ENCODE measurements around the gene CACNA2D2. TPM values are rescaled to one million over a fixed set of nuclear protein-coding genes. Genes with fewer than 3 reads are reported as not detected.

Gene CACNA2D2
- total and polyA plus RNA-seq, 2 of the 4 experiments (the other 2 are of a cell fraction) = 0.15 TPM; not detected in 1

DNA sequence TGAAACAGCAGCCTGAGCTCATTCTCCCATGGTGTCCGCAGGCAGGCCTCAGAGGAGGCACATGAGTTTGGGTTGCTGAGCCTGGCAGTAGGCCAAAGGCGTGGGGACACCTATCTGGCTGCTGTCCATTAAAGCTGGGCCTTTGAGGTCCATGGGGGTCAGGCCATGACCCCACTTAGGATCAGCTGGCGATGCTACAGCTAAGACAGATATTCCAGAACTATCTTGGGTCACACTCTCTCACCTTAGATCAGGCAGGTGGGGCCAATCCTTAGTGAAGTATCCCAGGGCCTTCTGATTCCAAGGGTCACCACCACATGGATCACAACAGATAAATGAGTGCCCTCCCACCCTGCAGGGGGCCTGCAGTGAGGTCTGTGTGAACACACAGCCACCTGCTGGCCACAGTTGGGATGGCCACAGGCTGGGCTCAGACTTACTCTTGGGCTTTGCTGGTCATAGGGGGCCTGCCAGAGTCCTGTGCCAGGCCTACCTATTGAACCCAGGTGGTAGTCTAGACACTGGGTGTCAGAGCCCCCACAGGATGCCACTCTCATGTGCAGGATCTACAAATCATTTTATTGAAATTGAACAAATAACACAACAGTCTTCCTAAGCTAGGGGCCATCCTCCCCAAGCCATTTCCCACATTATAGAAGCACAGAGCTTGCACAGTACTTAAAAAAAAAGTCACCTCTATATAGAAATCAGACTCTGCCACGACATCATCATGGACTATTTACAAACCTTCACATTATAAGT is 178.9 kb downstream of the CACNA2D2 start:
- Histone ChIP-seq H3K79me1 (ENCODE audit: low read depth in 1 of 2, low read length in 2 of 2) (peaks cover 21 to 43% of the 10 kb centered on the region in 2 experiments), H4K91ac (ENCODE audit: insufficient read depth, low read depth, low read length) (no peak overlapping the region), H3K56ac (ENCODE audit: extremely low read depth, insufficient read depth, low read length) (no peak overlapping the region), H4K5ac (ENCODE audit: low read depth, low read length) (no peak overlapping the region), H3K27me3 (ENCODE audit: control insufficient read depth, insufficient read depth, low read length) (no peaks in the 10 kb centered on the region), H2BK5ac (ENCODE audit: low read depth, low read length, poor library complexity, severe bottlenecking) (no peak overlapping the region), H3K18ac (ENCODE audit: low read depth, low read length) (no peak overlapping the region), H3K9ac (ENCODE audit: low read depth, low read length) (no peak overlapping the region), H3K4me2 (ENCODE audit: low read depth, low read length) (no peak overlapping the region), H2BK120ac (ENCODE audit: low read depth, low read length) (no peak overlapping the region), H4K8ac (ENCODE audit: low read depth in 2 of 2, low read length in 2 of 2) (no peak overlapping the region), H2AK9ac (replicated peaks; ENCODE audit: low read depth, low read length, poor library complexity) (peak overlapping the region; percentile 82), H2BK15ac (ENCODE audit: low read depth, low read length) (no peak overlapping the region), H3K27ac (ENCODE audit: insufficient read depth, low read length) (no peak overlapping the region), H3K14ac (replicated peaks; ENCODE audit: low read depth, low read length) (no peak overlapping the region), H3K36me3 (ENCODE audit: control insufficient read depth, insufficient read depth, low read length) (peaks cover 10% of the 10 kb centered on the region), H3K23ac (ENCODE audit: low read depth, low read length) (no peak overlapping the region), H3K9me3 (ENCODE audit: control insufficient read depth, insufficient read depth, low read length) (no peaks in the 10 kb centered on the region), H2AK5ac (ENCODE audit: low read depth, low read length) (no peak overlapping the region), H3K4ac (ENCODE audit: low read depth, low read length) (no peak overlapping the region), H4K20me1 (ENCODE audit: insufficient read depth, low read length) (peaks cover 12% of the 10 kb centered on the region), H2AFZ (replicated peaks; ENCODE audit: low read length, poor library complexity) (peak overlapping the region; percentile 34), H2BK20ac (ENCODE audit: low read depth, low read length) (no peak overlapping the region), H3K4me3 (ENCODE audit: insufficient read depth, low read depth, low read length) (no peak overlapping the region), H3K9me1 (ENCODE audit: insufficient read depth, low read length) (peaks cover 5% of the 10 kb centered on the region), H3K4me1 (ENCODE audit: control insufficient read depth, insufficient read depth, low read length) (peaks cover 24% of the 10 kb centered on the region)
- no TSS peak for BruUV-seq (replicated peaks)
- dilution Hi-C loops (cut with HindIII; ENCODE audit: low sequenced_read_pairs, unreplicated experiment) = no loop called here
- intact Hi-C loops (cut with micrococcal nuclease) = loop anchor here (1.0 to 5.0 kb wide), 3 partner anchors 62 to 130 kb away; no protein-coding TSS in a partner anchor
- CTCF ChIA-PET = interaction anchor here (0.7 to 1.0 kb wide), 3 partner anchors 9 to 26 kb away, joined by 3 to 4 read pairs (median 4); partner anchors contain the start of genes HYAL3 and NAA80
- in situ Hi-C loops (cut with MboI; ENCODE audit: low sequenced_read_pairs) = loop anchor here (25.0 kb wide), 3 partner anchors 1063 to 1838 kb away; partner anchors contain the start of genes ABHD14B, GPR62, MANF and PCBP4
- DNase-seq (peak; percentile 61), ATAC-seq (ENCODE audit: low read depth) (peak; percentile 42)
- 45% methylated on average over 2 of the region's 4 CpGs; no CpG with 5 or more reads in 1 of the 2 experiments for WGBS, 2 experiments (ENCODE audit: extremely low coverage in 2 of 2, insufficient read length in 1 of 2)
- POLR2A ChIA-PET (ENCODE audit: unreplicated experiment) = interaction anchor here (1.0 kb wide), 1 partner anchor 13 kb away, joined by 4 read pairs; no protein-coding TSS in a partner anchor
- TF ChIP-seq RFX5 (IDR thresholded peaks at IDR 0.05; ENCODE audit: low read depth, low read length) = no peak
- TF ChIP-seq, protein P1, sequence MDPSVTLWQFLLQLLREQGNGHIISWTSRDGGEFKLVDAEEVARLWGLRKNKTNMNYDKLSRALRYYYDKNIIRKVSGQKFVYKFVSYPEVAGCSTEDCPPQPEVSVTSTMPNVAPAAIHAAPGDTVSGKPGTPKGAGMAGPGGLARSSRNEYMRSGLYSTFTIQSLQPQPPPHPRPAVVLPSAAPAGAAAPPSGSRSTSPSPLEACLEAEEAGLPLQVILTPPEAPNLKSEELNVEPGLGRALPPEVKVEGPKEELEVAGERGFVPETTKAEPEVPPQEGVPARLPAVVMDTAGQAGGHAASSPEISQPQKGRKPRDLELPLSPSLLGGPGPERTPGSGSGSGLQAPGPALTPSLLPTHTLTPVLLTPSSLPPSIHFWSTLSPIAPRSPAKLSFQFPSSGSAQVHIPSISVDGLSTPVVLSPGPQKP (IDR thresholded peaks at IDR 0.05; ENCODE audit: borderline replicate concordance, low read depth, low read length) = no peak
- TF ChIP-seq, protein P2, sequence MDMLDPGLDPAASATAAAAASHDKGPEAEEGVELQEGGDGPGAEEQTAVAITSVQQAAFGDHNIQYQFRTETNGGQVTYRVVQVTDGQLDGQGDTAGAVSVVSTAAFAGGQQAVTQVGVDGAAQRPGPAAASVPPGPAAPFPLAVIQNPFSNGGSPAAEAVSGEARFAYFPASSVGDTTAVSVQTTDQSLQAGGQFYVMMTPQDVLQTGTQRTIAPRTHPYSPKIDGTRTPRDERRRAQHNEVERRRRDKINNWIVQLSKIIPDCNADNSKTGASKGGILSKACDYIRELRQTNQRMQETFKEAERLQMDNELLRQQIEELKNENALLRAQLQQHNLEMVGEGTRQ (IDR thresholded peaks at IDR 0.05; ENCODE audit: low read depth, low read length) = no peak
- TF ChIP-seq RAD21 (IDR thresholded peaks at IDR 0.05; ENCODE audit: low read length) = peak; percentile 80
- no peak for TF ChIP-seq FOS (IDR thresholded peaks at IDR 0.05; ENCODE audit: low read depth, low read length)
- TF ChIP-seq MAFK (IDR thresholded peaks at IDR 0.05; ENCODE audit: low read depth, low read length) = no peak
- no peak for TF ChIP-seq CEBPB (IDR thresholded peaks at IDR 0.05; ENCODE audit: low read depth, low read length)
- TF ChIP-seq POLR2A (IDR thresholded peaks at IDR 0.05; ENCODE audit: low read depth, low read length) = no peak
- TF ChIP-seq MAZ (IDR thresholded peaks at IDR 0.05; ENCODE audit: borderline replicate concordance, low read depth, low read length) = peak; percentile 50; the same call in 1 of the 2 replicates
- 0 out of 2 replicates have a peak, but pooled peaks have one; percentile 39 for TF ChIP-seq MXI1 (IDR thresholded peaks at IDR 0.05; ENCODE audit: borderline replicate concordance, low read depth, low read length)
- TF ChIP-seq BHLHE40 (IDR thresholded peaks at IDR 0.05; ENCODE audit: low read depth, low read length) = no peak
- TF ChIP-seq, protein P3, sequence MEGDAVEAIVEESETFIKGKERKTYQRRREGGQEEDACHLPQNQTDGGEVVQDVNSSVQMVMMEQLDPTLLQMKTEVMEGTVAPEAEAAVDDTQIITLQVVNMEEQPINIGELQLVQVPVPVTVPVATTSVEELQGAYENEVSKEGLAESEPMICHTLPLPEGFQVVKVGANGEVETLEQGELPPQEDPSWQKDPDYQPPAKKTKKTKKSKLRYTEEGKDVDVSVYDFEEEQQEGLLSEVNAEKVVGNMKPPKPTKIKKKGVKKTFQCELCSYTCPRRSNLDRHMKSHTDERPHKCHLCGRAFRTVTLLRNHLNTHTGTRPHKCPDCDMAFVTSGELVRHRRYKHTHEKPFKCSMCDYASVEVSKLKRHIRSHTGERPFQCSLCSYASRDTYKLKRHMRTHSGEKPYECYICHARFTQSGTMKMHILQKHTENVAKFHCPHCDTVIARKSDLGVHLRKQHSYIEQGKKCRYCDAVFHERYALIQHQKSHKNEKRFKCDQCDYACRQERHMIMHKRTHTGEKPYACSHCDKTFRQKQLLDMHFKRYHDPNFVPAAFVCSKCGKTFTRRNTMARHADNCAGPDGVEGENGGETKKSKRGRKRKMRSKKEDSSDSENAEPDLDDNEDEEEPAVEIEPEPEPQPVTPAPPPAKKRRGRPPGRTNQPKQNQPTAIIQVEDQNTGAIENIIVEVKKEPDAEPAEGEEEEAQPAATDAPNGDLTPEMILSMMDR (conservative IDR thresholded peaks at IDR 0.05; ENCODE audit: low read depth, low read length) = peak; percentile 91
- no peak for TF ChIP-seq RCOR1 (IDR thresholded peaks at IDR 0.05; ENCODE audit: insufficient replicate concordance, low read length)
- peak; percentile 79 for TF ChIP-seq SMC3 (IDR thresholded peaks at IDR 0.05; ENCODE audit: low read depth, low read length)
